Stimulated activated CD8-positive, alpha-beta memory T cell treated with anti-CD3 and anti-CD28 coated beads, Interleukin-12 subunit alpha, Interleukin-12 subunit beta, amount 100 ng/mL, for 24 hours (primary cell): Measurements from ENCODE around the gene TTC7B.

Experiments used
- DNase-seq: peaks from one replicate; pipeline ENCODE4 v3.0.0-alpha.2; 2020; ENCODE audit errors: extremely low read depth

The TTC7B gene

DNA sequence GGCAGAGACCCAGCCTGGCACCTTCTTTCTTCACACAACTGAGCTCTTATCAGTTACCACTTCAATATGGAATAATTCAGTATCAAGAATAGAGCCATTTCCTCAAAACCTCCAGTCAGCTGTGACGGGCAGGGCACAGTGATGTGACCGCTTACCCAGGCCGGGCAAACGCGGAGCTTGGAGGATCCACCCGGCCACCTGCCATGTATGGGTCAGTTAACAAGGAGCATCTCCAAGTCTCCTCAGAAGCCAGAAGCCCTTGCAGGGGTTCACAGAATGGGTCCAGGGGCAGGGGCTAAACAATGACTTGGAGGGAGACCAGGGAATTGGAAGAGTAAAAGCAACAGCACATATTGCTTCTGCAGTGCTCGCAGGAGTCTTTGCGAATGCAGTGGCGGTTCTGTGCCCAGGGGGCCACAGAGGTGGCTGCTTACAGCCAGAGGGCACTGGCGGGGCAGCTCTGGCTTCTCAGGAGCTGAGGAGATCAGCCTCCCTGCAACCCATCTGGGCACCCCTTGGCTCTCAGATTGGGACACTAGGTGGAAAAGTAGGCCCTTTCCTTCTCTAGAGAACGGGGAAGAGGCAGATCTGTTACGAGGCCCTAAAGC is 257.1 kb downstream of the TTC7B start:
- DNase-seq = no peak

DNA sequence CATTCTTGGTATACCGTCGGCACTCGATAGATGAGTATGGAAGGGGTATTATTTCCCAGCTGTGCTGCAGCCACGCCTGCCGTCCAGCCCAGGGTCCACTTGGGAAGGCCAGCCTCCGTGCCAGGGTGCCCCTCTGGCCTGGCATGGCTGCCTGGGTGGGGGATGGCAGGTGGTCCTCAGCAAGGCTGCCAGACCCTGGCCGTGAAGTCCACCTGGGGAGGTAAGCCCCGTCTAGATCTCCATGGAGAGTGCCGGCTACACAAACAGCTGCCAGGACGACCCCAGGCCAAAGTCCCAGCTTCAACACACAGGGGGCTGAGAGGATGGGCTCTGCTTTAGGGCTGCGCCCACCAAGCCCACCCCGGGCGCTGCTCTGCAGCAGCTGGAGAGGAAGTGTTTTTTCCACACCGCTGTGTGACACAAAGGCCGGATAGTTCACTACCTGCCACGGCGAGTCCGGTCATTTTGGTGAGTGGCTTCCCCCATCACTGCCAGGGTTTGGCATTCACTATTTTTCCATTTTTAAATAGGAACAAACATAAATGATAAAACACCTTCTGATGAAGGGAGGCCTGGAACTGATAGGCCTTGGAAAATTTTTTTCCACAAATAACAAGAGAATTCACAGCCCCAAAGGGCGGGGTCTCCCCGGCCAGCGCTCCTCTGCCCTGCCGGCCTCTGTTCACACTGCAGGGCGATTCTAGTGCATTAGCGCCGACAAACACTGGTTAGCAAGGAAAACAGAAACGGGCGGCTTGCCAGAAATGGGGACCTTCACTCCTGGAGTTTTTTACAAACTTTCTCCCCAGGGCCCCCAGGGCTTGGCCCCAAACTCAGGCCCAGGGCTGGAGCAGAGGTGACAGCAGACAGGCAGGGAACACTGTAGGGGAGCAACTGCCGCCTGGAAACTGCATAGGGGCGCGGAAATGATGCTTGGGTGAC is 257.9 kb downstream of the TTC7B start:
- DNase-seq = no peak

DNA sequence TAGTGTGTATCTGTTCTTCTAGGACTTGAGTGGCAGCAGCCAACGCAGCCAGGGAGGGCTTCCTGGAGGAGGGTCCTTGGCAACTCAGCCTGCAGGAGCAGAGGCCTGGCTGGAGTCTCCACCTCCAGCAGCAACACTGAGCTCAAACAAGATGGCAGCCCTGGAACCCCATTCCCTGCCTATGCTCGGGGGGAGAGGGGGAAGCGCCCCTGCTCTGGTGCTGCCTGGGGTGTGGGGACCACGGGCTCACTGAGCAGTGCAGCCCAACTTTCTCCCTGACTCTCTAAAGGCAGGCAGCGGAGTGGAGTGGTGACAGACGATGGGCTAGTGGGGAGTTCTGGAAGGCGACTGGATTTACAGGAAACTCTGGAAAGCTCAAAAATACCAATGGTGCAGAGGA is 258.7 kb downstream of the TTC7B start:
- no peak for DNase-seq

DNA sequence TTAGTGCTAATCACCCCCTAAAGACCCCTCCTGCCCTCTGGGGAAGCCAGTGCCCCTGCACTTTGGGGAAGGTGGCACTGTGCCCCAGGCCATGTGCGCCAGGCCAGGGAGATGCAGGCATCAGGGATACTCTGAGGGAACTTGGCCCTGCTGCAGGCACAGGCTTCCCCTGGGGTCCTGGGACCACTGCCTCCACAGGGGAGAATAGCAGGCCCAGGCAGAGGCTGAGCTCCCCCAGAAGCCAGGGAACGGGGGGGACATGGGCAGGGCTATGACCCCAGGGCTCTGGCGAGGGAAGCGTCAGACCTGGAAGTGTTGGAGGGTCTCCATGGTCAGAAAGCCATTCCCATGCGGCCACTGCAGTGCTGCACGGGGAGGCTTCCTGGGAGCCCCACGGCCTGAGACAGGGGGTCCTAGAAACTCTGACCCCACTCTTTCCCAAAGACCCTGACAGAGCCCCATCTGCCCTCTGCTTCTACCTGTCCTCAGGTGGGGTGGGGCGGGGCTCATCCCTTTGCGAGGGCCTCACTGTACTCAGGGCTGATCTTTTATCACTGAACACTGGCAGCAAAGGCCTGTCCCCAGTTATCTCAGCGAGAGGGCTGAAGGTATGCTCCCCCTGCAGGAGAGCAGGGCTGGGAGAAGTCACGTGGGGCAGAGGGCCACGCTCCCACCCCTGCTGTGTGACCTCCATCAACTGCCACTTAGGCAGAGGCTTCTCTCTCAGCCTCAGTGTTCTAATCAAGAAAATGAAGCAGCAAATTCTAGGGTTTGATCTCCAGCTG is 259.4 kb downstream of the TTC7B start:
- DNase-seq = no peak

DNA sequence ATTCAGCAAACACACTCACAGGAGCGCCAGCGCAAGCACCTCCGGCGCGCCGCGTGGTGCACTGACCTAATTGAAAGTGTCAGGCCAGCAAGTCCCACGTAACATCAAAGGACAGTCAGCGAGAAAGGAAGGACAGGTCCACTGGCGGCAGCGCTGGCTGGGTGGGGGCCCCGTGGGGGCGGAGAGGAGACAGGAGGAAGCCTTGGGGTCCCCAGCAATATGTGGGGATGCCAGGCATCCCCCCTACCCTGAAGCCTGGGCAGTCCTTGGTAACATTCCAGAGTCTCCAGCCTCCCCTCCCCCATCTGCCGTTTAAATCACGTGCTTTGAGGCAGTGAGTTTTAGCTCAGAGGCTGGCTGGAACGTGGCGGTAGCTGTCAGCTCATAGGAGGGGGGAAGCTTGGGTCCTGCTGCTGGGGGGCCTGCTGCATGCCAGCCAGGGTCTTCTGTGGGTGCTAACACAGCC is 260.2 kb downstream of the TTC7B start:
- DNase-seq = no peak

DNA sequence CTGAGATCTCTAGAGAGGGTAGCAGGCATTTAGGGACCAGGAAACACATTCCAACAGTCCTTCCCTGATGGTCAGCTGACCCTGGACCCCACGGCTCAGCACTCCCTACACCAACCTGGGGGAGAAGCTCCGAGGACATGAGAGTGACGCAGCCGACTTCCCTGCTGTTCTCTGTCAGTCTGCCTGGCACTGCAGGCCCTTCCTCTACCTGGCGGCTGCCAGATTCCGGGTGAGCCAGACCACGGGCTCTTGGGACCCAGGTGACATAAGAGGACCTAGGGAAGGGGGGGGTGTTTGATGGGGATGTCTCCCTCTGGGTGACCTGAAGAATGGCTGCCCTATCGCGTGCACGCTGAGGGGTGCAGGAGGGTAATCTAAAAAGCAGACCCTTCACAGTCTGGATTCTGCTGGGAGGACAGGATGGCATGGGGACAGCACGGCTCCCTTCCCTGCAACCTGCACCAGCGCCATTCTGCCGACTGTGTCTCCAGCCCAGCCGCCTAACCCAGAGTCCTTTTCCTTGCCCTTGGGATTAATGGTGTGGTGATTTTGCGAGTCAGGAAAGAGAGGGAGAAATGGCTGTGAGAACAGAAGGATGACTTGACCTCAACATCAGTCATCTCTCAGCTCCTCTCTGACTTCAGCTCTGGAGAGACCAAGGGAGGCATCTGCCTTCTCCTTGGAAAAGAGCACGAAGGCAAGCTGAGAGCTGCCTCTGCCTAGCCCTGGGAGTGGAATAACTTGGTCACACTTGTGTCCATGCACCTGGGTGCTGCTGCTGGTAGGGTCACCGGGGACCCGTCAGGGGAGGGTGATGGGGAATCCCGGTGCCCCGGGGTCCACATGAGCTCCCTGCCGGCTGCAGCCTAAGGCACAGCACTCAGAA is 260.9 kb downstream of the TTC7B start:
- no peak for DNase-seq

DNA sequence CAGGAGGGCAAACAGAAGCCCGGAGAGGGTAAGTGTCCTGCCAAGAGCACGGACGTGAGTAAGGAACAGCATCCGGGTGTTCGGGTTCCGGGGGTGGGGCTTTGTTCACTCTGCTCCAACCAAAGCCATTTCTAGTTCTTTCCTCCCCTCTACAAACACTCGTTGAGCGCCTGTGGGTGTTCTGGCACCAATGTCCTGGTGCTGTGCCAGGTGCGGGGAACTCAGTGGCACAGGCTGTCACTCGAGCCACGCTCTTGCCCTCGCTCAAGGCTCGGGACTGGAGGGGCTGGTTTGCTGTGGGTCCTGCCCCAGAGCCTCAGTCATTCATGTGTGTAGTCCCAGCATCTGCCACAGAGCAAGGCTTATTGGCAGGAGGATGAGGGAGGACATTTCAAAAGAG is 261.9 kb downstream of the TTC7B start:
- DNase-seq = no peak

DNA sequence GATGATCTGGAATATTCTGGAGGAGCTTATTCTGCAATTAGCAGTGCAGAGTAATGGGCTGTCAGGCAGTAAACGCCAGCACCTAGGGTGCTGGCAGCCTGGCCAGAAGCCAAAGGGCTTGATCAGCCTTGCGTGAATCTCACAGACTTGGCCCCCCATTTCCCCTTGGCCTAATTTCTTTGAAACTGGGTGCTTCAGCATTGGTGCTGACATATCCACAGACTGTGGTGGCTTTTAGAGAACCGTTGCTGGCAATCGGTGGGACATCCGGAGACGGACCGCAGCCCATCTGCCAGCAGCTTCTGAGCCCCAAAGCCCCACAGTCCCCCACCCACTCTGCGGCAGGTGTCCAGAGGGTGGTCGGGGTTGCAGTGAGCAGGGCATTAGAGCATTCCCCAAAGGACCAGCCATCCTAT is 262.3 kb downstream of the TTC7B start:
- no peak for DNase-seq

DNA sequence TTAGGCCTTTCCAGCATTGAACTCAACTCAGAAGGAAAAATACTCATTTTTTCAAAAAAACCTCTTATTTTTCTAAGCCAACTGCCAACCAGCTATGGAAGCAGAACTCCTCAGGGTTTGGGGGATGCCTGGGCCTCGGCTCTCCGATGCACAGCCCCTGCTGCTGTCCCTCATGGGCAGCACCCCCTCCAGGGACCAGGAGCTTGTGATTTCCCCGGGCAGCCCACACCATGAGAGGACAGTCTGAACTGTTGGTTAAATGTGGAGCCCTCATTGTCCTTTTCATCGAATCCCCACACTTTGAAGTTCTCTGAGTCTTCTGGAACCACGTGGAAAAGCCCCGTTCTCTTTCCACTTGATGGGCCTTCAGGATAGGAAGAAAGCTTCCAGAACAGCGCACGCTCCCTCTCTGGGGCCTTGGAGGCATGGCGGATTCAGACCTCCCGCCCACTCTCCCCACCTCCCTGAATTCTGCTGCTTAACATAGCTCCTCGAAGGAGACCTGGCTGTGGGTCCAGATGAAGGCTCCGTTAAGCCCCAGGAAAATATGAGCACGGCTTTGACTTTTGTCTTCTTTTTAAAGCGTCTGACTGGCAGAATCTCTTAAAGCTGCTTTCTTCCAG is 262.8 kb downstream of the TTC7B start:
- DNase-seq = no peak

DNA sequence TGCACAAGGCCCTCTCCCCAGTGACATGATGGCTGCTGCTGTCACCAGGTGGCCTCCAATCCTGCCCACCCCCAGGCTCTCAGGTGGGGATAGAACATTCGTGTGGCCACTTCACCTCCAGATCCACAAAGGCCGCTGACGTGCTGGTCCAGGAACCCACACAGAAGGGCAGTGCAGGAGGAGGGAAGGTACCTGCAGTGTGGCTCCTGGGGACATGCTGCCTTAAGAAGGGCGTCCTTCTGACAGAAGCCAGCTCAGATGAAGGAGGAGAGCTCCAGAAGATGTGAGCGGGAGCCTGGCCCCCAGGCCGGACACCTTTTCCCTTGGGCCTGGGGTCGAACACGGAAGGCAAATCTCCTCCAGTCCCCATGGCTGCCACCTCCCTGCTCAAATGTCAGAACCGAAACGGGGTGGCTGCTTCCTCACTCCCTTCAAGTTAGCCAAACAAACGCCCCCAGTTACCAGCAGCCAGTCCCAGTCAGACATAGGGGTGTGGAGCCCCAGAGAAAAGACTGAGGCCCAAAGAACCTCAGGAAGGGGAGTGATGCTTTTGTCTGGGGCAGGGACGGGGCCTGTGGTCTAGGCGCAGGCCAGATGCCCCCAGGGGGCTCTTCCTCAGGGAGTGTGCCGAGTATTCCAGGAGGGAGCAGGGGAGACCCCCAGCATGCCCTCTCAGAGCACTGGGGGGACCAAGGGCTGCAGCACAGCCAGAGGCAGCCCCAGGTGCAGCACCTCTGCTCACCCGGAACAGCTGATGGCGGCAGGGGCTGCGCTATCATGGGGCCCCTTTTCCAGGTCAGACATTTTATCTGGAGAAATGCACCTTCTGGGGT is 263.5 kb downstream of the TTC7B start:
- no peak for DNase-seq

DNA sequence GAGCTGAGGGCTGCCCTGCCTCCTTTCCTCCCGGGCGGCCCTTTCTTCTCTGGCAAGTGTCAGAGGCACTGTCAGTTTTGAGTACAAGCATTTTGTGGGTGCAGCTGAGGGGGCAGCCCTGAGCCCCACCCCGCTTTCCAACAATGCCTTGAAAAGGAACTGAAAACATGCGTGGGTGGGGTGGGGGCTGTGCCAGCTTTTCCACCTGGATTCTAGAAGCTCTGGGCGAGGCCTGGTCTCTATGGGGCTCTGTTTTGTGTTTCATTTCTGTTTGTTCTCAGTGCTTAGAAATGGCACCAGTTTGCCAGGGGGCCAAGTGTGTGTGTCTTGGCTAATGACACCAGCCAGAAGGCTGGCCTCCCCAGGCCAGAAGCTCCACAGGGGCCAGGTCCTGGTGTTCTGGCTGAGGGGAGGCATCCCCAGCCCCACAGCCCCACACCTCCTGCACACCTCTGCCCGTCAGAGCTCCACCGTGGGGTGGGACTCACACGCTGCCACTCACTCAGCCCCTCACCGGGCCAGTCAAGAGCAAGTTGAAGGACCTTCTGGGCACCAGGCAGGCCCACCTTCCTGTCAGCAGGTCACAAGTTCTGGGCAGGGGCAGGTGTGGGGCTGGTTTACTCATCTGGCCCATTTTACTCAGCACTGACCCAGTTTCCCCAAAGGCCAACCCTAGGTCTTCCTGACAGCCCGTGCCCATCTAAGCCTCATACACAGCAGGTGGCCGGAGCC is 264.3 kb downstream of the TTC7B start:
- DNase-seq = no peak

DNA sequence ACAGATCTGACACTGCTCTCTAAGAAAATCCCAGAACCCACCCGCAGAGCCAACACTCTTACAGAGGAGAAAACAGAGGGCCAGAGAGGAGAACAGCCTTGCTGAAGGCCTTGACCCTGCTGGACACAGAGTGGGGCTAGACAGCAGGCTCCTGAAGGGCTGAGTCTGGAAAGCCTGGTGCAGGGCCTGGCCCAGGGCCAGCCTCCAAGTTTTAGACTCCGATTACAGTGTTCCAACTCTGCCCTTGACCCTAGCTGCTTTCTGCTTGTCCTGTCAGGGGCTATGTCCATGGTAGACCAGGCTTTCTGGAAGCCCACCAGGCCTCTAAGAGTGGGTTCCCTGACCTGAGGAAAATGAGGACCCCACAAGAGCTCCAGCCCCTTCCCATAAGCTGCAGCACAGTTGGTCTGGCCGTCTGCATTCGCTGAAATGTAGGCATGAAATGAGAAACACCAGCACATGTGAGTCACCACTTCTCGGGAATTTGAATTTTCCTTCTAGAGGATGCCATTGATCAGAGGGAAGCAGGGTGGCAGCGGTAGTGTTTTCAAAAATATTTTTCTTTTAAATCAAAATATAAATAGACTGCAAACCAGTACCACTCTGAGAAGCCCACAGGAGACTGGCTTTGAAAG is 265.0 kb downstream of the TTC7B start:
- DNase-seq = no peak

DNA sequence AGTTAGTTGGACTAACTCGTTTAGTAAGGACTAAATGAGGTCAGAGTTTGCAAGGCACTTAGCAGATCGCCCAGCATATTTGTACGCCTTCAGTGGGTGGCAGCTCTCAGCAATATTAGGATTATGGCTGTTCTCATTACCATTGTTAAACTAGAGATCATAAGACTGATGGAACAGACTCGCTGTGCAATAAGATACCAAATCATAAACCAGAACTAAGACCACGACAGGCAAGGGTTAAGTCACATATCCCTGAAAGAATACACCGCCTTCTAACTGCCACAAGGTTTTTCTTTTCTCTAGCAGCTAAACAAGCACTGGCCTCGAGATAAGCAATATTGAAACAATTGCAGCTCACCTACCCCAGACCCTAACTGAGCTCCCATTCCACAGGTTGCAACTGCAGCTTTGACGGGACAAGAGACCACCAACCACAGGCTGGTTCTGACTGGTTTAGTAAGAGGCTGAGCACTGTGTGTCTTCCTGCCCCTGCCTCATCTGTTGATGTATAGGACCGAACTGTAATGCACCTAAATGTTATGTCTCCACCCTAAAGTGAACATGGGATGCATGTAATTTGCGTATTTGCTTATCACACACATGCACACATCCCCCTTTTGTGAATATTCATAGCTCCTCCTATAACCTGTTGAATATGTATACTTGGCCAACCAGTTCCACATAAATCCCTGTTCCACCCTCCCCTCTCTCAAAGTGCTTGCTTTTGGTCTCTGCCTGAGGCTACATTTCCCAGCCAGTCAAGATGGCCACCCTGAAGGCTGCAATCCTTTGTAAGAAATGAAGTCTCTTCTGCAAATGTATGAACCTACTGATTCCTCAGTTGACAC is 266.2 kb downstream of the TTC7B start:
- no peak for DNase-seq

DNA sequence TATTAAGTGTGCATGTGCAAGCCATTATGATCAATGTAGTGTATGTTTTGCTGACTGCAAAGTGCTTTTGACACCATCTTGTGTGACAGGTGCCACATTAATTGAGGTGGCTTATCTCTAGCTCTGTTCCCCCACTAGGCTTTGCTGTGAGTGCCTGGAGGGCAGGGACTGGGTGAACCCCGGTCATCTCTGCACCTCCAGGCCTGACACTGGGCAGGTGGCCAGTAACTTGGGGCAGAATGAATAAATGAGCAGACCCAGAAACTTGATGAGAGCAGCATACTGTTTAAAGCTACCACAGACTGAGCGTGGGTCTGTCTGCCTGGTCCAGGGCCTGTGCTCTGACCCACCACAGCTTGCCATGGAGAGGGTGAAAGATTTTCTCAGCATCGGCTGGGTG is 267.8 kb downstream of the TTC7B start:
- no peak for DNase-seq

DNA sequence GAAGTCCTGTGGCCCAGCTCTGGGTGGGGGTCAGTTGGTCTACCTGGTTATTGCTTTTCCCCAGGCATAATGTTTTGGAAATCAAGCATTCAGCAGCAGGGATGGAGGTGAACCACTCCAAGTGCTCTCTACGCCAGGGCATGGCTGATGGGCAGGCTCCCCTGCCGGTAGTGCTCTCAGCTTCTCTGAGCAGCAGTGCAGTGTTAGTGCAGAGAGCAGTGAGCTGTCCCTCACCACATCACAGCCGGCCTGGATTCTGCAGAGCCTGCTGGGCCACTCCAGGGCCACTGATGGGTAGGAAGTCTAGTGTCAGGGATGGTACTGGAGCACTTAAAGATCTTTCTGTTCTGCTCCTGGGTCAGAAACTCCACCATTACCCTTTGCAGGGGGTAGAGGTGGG is 268.3 kb downstream of the TTC7B start:
- no peak for DNase-seq

DNA sequence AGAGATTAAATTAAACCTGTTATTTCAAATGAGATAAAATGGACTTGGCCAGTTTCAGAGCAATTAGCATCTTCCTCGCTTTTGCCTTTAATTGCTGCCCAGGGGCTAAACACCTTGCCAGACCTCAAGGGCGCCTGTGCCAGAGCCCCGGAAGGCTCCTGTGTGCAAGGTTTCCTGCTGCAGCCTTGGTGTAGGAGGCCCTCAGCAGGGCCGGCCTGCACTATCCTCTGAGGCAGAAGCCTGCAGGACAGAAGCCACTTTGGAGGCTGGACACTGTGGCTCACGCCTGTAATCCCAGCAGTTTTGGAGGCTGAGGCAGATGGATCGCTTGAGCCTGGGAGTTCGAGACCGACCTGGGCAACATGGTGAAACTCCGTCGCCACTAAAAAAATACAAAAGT is 269.0 kb downstream of the TTC7B start:
- DNase-seq = no peak

DNA sequence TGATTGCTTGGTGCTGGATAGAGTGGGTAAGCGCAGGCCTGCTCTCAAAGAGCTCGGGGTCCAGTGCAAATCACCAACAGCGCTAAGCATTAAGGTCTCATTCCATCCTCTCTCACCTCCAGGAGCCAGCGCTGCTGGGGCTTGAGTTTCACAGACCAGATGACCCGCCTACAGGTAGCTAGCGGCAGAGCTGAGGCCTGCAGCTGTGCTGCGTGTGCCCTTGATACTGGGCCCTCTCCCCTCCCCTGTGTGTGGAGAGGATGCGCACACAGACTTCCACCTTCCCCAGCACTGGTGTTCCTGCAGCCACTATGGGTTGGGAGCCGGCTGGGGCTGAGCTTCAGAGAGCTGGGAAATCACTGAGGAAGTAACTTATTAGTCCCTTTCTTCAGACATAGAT is 269.5 kb downstream of the TTC7B start:
- DNase-seq = no peak
